DOHH2 (cell line): Measurements from ENCODE around the gene PTBP1.

Experiments used
- CTCF ChIP-seq: fragments of 200-600 bp; sonication (generic); IDR thresholded peaks from one replicate; pipeline ENCODE4 v1.5.1; 2014; ENCODE audit warnings: antibody characterized with exemption, mild to moderate bottlenecking, low read depth, low read length; ENCODE audit not compliant: poor library complexity, severe bottlenecking
- EZH2phosphoT487 ChIP-seq: fragments of 200-600 bp; sonication (generic); IDR thresholded peaks from 2 replicates; pipeline ENCODE4 v1.6.1; 2017; ENCODE audit warnings: borderline replicate concordance, mild to moderate bottlenecking, antibody characterized with exemption, low read length, moderate library complexity, mixed read lengths

- TF ChIP-seq CTCF, result no peak
- no peak for TF ChIP-seq EZH2phosphoT487
Observed at GRCh38 chr19:831407-832369, 34.4 kb downstream of the PTBP1 start.
